Measurements from ENCODE around the gene SEC14L2. TPM values are rescaled to one million over a fixed set of nuclear protein-coding genes. Genes with fewer than 3 reads are reported as not detected.
"Not testable (repeated sequence)": the region's sequence is repeated elsewhere in the genome, so short reads cannot be mapped to it uniquely, and the experiment has no call there.

The SEC14L2 gene
- total and polyA plus RNA-seq, 2 experiments from 2014 or later, result 23.3 to 41.9 TPM

DNA sequence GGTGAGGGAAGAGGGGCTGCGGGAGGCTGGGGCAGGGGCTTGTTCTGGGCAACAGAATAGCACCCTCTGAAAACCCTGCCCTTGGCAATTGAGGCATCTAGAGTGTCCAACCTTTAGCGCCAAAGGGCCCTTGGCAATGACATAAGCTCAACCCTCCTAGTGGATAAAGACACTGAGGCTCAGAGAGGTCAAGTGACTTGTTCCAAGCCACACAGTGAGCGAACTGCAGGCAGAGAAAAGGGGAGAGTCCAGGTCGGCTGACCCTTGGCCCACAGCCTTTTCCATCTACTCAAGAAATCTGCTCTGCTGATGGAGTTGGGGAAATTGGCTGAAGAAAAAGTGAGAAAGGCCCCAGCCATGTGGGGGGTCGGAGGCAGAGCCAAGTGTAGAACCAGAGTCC is 2.9 kb downstream of the SEC14L2 start:
- H3K9ac ChIP-seq, result peak overlapping the region; percentile 89
- peak overlapping the region; percentile 86 for H3K4me3 ChIP-seq
- TF ChIP-seq EZH2phosphoT487 (IDR thresholded peaks at IDR 0.05; ENCODE audit: insufficient read depth, low read depth), result no peak
- TF ChIP-seq EZH2 (IDR thresholded peaks at IDR 0.05; ENCODE audit: insufficient read depth, poor library complexity, severe bottlenecking), result no peak
- H3K36me3 ChIP-seq (ENCODE audit: low read depth), result no peaks in the 10 kb centered on the region
- DNase-seq, result no peak
- no peaks in the 10 kb centered on the region for H3K9me2 ChIP-seq (ENCODE audit: insufficient read depth)
- H2AFZ ChIP-seq, result no peak overlapping the region
- in situ Hi-C loops (cut with MboI), result loop anchor here (10.0 kb wide), 1 partner anchor 295 kb away; no protein-coding TSS in a partner anchor
- H3K27me3 ChIP-seq (replicated peaks; ENCODE audit: insufficient read depth), result no peaks in the 10 kb centered on the region
- no peaks in the 10 kb centered on the region for H4K20me1 ChIP-seq (ENCODE audit: insufficient read depth)
- peak overlapping the region; percentile 65 for H3K27ac ChIP-seq
- H3F3A ChIP-seq (ENCODE audit: insufficient read depth), result peaks cover 8% of the 10 kb centered on the region
- H3K4me1 ChIP-seq (ENCODE audit: insufficient read depth), result peaks cover 34% of the 10 kb centered on the region
- H3K79me2 ChIP-seq (ENCODE audit: insufficient read depth), result peaks cover 84% of the 10 kb centered on the region
- 69 to 76% methylated on average over 5 of the region's 5 CpGs for WGBS, 2 experiments (ENCODE audit: low coverage in 1 of 2, low lambda C conversion rate in 2 of 2, missing lambda C conversion rate in 2 of 2)
- H3K9me3 ChIP-seq (ENCODE audit: low read depth), result no peaks in the 10 kb centered on the region
- H3K4me2 ChIP-seq (ENCODE audit: unreplicated experiment), result peak overlapping the region; percentile 92

DNA sequence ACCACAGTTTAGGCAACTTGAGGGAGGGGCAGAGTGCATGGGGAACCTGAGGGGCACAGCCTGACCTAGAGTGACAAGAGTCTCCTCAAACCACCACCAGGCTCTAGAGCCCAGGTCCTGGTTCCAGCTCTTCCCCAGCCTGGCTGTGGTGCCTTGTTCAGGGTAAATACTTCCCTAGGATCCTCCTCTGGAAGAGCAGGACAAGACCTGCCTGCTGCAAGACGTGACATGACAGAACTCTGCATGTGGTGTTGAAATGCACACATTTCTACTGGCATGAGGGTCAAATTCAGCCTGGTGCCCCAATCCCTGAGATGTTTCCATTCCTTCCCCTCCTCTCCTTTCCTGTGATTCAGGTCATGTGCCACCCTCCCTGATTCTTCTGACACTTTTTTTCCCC is 3.3 kb downstream of the SEC14L2 start:
- H3K4me1 ChIP-seq (ENCODE audit: insufficient read depth), result peaks cover 34% of the 10 kb centered on the region
- H3K27ac ChIP-seq, result no peak overlapping the region
- no peaks in the 10 kb centered on the region for H4K20me1 ChIP-seq (ENCODE audit: insufficient read depth)
- H3K36me3 ChIP-seq (ENCODE audit: low read depth), result no peaks in the 10 kb centered on the region
- peaks cover 88% of the 10 kb centered on the region for H3K79me2 ChIP-seq (ENCODE audit: insufficient read depth)
- peak overlapping the region; percentile 89; the same call in 1 of the 2 replicates for H3K9ac ChIP-seq
- peaks cover 8% of the 10 kb centered on the region for H3F3A ChIP-seq (ENCODE audit: insufficient read depth)
- no peaks in the 10 kb centered on the region for H3K9me3 ChIP-seq (ENCODE audit: low read depth)
- peak overlapping the region; percentile 92 for H3K4me2 ChIP-seq (ENCODE audit: unreplicated experiment)
- no peaks in the 10 kb centered on the region for H3K27me3 ChIP-seq (replicated peaks; ENCODE audit: insufficient read depth)
- no peaks in the 10 kb centered on the region for H3K9me2 ChIP-seq (ENCODE audit: insufficient read depth)
- no peak for DNase-seq
- H2AFZ ChIP-seq, result no peak overlapping the region
- no peak overlapping the region for H3K4me3 ChIP-seq
- 79 to 86% methylated on average over 1 of the region's 1 CpG for WGBS, 2 experiments (ENCODE audit: low coverage in 1 of 2, low lambda C conversion rate in 2 of 2, missing lambda C conversion rate in 2 of 2)
- in situ Hi-C loops (cut with MboI), result no loop called here
- no peak for TF ChIP-seq EZH2phosphoT487 (IDR thresholded peaks at IDR 0.05; ENCODE audit: insufficient read depth, low read depth)
- no peak for TF ChIP-seq EZH2 (IDR thresholded peaks at IDR 0.05; ENCODE audit: insufficient read depth, poor library complexity, severe bottlenecking)

DNA sequence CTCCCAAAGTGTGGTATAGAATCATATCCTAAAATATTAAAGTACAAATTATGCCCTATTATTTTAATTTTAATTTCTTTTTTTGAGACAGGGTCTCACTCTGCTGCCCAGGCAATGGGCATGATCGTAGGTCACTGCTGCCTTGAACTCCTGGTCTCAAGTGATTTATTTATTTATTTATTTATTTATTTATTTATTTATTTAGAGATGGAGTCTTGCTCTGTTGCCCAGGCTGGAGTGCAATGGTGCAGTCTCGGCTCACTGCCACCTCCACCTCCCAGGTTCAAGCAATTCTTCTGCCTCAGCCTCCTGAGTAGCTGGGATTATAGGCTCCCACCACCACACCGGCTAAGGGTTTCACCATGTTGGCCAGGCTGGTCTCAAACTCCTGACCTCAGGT is 4.2 kb downstream of the SEC14L2 start:
- H3K9me2 ChIP-seq (ENCODE audit: insufficient read depth); H3K4me2 ChIP-seq (ENCODE audit: unreplicated experiment); DNase-seq; H3K9ac ChIP-seq; H3F3A ChIP-seq (ENCODE audit: insufficient read depth); H3K4me3 ChIP-seq; H2AFZ ChIP-seq; H3K9me3 ChIP-seq (ENCODE audit: low read depth); H4K20me1 ChIP-seq (ENCODE audit: insufficient read depth); H3K27ac ChIP-seq; H3K27me3 ChIP-seq (replicated peaks; ENCODE audit: insufficient read depth); H3K36me3 ChIP-seq (ENCODE audit: low read depth); in situ Hi-C loops (cut with MboI): not testable (repeated sequence)
- WGBS, 2 experiments (ENCODE audit: low coverage in 1 of 2, low lambda C conversion rate in 2 of 2, missing lambda C conversion rate in 2 of 2), result 97 to 98% methylated on average over 3 of the region's 3 CpGs
- H3K79me2 ChIP-seq (ENCODE audit: insufficient read depth), result peaks cover 95% of the 10 kb centered on the region
- peaks cover 34% of the 10 kb centered on the region for H3K4me1 ChIP-seq (ENCODE audit: insufficient read depth)

DNA sequence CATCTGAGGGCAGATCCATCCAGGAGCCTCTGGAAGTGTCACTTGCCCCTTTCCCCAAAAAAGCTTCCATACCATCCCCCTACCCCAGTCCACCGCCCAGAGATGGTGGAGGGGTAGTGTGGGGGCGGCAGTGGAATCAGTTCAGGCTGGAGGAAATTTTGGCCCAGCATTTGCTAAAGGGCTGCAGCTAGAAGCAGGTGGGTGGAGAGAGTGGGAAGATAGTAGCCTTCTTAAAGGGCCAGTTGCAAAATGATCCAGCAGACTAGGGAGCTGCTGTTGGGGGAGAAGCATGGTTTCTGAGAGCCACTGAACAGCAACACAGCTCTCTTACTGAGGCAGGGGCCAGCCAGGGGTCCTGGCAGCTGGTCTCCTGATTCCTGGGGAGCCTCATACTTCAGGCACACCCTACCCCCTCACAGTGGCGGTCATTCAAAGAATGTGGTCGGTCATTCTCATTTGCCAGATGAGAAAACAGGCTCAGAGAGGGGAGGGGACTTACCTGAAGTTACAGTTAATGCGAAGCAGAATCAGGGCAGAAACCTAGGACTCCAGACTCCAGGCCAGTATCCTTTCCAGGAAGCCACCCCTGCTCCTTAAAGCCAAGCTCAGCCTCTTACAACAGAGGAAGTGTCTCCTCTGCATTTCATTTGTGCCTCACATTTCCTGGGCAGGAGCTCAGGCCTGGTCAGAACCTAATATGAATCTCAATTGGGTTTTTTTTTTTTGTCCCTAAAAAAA is 5.4 kb downstream of the SEC14L2 start:
- Histone ChIP-seq H3K79me2 (ENCODE audit: insufficient read depth) (peaks cover 95% of the 10 kb centered on the region), H3K4me1 (ENCODE audit: insufficient read depth) (peaks cover 34% of the 10 kb centered on the region), H3K9me2 (ENCODE audit: insufficient read depth) (no peaks in the 10 kb centered on the region), H4K20me1 (ENCODE audit: insufficient read depth) (no peaks in the 10 kb centered on the region), H3K4me3 (no peak overlapping the region), H3K36me3 (ENCODE audit: low read depth) (no peaks in the 10 kb centered on the region; the same call in 1 of the 2 replicates), H3F3A (ENCODE audit: insufficient read depth) (peaks cover 20% of the 10 kb centered on the region), H3K4me2 (ENCODE audit: unreplicated experiment) (no peak overlapping the region), H3K9me3 (ENCODE audit: low read depth) (no peaks in the 10 kb centered on the region), H3K27ac (no peak overlapping the region), H3K9ac (peak overlapping the region; percentile 5; the same call in 1 of the 2 replicates), H2AFZ (no peak overlapping the region), H3K27me3 (replicated peaks; ENCODE audit: insufficient read depth) (no peaks in the 10 kb centered on the region)
- WGBS, 2 experiments (ENCODE audit: low coverage in 1 of 2, low lambda C conversion rate in 2 of 2, missing lambda C conversion rate in 2 of 2), result 66% methylated on average over 5 of the region's 5 CpGs
- no peak for DNase-seq
- TF ChIP-seq EZH2 (IDR thresholded peaks at IDR 0.05; ENCODE audit: insufficient read depth, poor library complexity, severe bottlenecking) (no peak), EZH2phosphoT487 (IDR thresholded peaks at IDR 0.05; ENCODE audit: insufficient read depth, low read depth) (no peak)
- in situ Hi-C loops (cut with MboI), result no loop called here

DNA sequence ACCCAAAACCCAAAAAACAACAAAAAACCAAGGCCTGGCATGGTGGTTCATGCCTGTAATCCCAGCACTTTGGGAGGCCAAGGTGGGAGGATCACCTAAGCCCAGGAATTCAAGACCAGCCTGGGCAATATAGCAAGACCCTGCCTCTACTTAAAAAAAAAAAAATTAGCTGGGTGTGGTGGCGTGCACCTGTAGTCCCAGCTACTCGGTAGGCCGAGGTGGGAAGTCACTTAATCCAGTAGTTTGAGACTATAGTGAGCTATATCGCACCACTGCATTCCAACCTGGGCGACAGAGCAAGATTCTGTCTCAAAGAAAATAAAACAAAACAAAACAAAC is 5.9 kb downstream of the SEC14L2 start:
- H3K27me3 ChIP-seq (replicated peaks; ENCODE audit: insufficient read depth); H3K9me3 ChIP-seq (ENCODE audit: low read depth); H3K4me2 ChIP-seq (ENCODE audit: unreplicated experiment); H3K4me3 ChIP-seq; H3K9me2 ChIP-seq (ENCODE audit: insufficient read depth); H2AFZ ChIP-seq; H4K20me1 ChIP-seq (ENCODE audit: insufficient read depth); in situ Hi-C loops (cut with MboI); H3K27ac ChIP-seq; H3K36me3 ChIP-seq (ENCODE audit: low read depth); DNase-seq: not testable (repeated sequence)
- Histone ChIP-seq H3K4me1 (ENCODE audit: insufficient read depth) (peaks cover 34% of the 10 kb centered on the region), H3F3A (ENCODE audit: insufficient read depth) (peaks cover 24% of the 10 kb centered on the region), H3K79me2 (ENCODE audit: insufficient read depth) (peaks cover 92% of the 10 kb centered on the region), H3K9ac (peak overlapping the region; percentile 5; the same call in 1 of the 2 replicates)
- WGBS, 2 experiments (ENCODE audit: low coverage in 1 of 2, low lambda C conversion rate in 2 of 2, missing lambda C conversion rate in 2 of 2), result 97 to 99% methylated on average over 5 of the region's 5 CpGs
